ENCODE results near the gene SLC25A51. TPM values are rescaled to one million over a fixed set of nuclear protein-coding genes. Genes with fewer than 3 reads are reported as not detected.

SLC25A51 gene
- total and polyA plus RNA-seq, 2 donors from 2014 or later, result 10.7 to 25.5 TPM

GRCh38 chr9:37919956-37920335 is 16.0 kb upstream of the SLC25A51 start:
- peak in 1 of 5 donors; percentile 39 for DNase-seq
- H3K36me3 ChIP-seq (ENCODE audit: control insufficient read depth in 2 of 3, insufficient read depth in 3 of 3, low read length in 3 of 3), result peaks cover 0 to 4% (median 2%) of the 10 kb centered on the region in 3 donors
- H3K27me3 ChIP-seq (ENCODE audit: control insufficient read depth, insufficient read depth, low read length), result no peaks in the 10 kb centered on the region
- peaks cover 0 to 19% (median 7%) of the 10 kb centered on the region in 3 donors for H3K4me1 ChIP-seq (ENCODE audit: control insufficient read depth in 2 of 3, insufficient read depth in 2 of 3, low read depth in 1 of 3, low read length in 3 of 3)
- intact Hi-C loops (cut with DNase I), result loop anchor here (10.0 kb wide), 2 partner anchors 65 to 445 kb away; no protein-coding TSS in a partner anchor
- H3K9me3 ChIP-seq (ENCODE audit: control insufficient read depth in 2 of 3, insufficient read depth in 1 of 3, low read length in 3 of 3), result no peaks in the 10 kb centered on the region
- H3K9ac ChIP-seq (ENCODE audit: low read length in 3 of 3), result no peak overlapping the region
- H3K4me3 ChIP-seq (ENCODE audit: low read length in 3 of 3), result no peak overlapping the region
- no peak overlapping the region for H3K27ac ChIP-seq (ENCODE audit: low read depth in 2 of 2, low read length in 2 of 2)
- FAIRE-seq, result no peak
- TF ChIP-seq, protein P1, sequence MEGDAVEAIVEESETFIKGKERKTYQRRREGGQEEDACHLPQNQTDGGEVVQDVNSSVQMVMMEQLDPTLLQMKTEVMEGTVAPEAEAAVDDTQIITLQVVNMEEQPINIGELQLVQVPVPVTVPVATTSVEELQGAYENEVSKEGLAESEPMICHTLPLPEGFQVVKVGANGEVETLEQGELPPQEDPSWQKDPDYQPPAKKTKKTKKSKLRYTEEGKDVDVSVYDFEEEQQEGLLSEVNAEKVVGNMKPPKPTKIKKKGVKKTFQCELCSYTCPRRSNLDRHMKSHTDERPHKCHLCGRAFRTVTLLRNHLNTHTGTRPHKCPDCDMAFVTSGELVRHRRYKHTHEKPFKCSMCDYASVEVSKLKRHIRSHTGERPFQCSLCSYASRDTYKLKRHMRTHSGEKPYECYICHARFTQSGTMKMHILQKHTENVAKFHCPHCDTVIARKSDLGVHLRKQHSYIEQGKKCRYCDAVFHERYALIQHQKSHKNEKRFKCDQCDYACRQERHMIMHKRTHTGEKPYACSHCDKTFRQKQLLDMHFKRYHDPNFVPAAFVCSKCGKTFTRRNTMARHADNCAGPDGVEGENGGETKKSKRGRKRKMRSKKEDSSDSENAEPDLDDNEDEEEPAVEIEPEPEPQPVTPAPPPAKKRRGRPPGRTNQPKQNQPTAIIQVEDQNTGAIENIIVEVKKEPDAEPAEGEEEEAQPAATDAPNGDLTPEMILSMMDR (IDR thresholded peaks at IDR 0.05; ENCODE audit: borderline replicate concordance, extremely low read depth, insufficient read depth), result no peak

GRCh38 chr9:37919246-37919955 is 15.5 kb upstream of the SLC25A51 start:
- Histone ChIP-seq H3K27me3 (ENCODE audit: control insufficient read depth, insufficient read depth, low read length) (no peaks in the 10 kb centered on the region), H3K4me3 (ENCODE audit: low read length in 3 of 3) (no peak overlapping the region), H3K36me3 (ENCODE audit: control insufficient read depth in 2 of 3, insufficient read depth in 3 of 3, low read length in 3 of 3) (peaks cover 0 to 4% (median 2%) of the 10 kb centered on the region in 3 donors), H3K9me3 (ENCODE audit: control insufficient read depth in 2 of 3, insufficient read depth in 1 of 3, low read length in 3 of 3) (no peaks in the 10 kb centered on the region), H3K4me1 (ENCODE audit: control insufficient read depth in 2 of 3, insufficient read depth in 2 of 3, low read depth in 1 of 3, low read length in 3 of 3) (peaks cover 0 to 21% (median 7%) of the 10 kb centered on the region in 3 donors), H3K9ac (ENCODE audit: low read length in 3 of 3) (no peak overlapping the region), H3K27ac (ENCODE audit: low read depth in 2 of 2, low read length in 2 of 2) (no peak overlapping the region)
- peak in 1 of 5 donors; percentile 34 for DNase-seq
- intact Hi-C loops (cut with DNase I), result loop anchor here (10.0 kb wide), 2 partner anchors 65 to 445 kb away; no protein-coding TSS in a partner anchor
- TF ChIP-seq, protein P1 (IDR thresholded peaks at IDR 0.05; ENCODE audit: borderline replicate concordance, extremely low read depth, insufficient read depth), result no peak
- no peak for FAIRE-seq

DNA sequence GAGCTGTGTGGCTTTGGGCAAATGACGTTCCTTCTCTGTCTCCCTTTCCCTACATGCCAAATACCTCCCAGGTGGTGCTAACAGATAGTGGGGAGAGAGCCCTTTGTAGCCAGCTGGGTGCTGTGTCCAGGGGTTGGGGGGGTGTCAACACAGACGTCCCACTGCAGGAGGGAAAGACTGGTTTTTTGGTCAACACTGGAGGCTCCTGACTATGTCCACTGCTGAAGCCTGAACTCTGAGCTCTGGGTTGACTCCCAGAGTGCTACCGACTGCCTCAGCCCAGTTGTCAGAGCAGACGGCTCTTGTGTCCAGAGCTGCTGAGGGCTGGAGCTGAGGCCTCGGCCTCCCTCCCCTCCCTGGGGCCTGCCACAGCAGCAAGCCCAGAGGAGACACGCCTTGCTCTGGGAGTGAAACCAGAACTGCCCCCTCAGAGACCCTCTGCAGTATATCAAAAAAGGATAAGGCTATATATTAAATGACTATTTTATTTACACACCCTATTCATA is 14.8 kb upstream of the SLC25A51 start:
- TF ChIP-seq, protein P1 (IDR thresholded peaks at IDR 0.05; ENCODE audit: borderline replicate concordance, extremely low read depth, insufficient read depth), result no peak
- peaks cover 0 to 28% (median 13%) of the 10 kb centered on the region in 3 donors for H3K4me1 ChIP-seq (ENCODE audit: control insufficient read depth in 2 of 3, insufficient read depth in 2 of 3, low read depth in 1 of 3, low read length in 3 of 3)
- DNase-seq, result peak in 2 of 5 donors; percentile 30 to 59
- no peak overlapping the region for H3K27ac ChIP-seq (ENCODE audit: low read depth in 2 of 2, low read length in 2 of 2)
- no peak overlapping the region for H3K4me3 ChIP-seq (ENCODE audit: low read length in 3 of 3)
- no peaks in the 10 kb centered on the region for H3K27me3 ChIP-seq (ENCODE audit: control insufficient read depth, insufficient read depth, low read length)
- peaks cover 0 to 4% (median 2%) of the 10 kb centered on the region in 3 donors for H3K36me3 ChIP-seq (ENCODE audit: control insufficient read depth in 2 of 3, insufficient read depth in 3 of 3, low read length in 3 of 3)
- intact Hi-C loops (cut with DNase I), result loop anchor here (10.0 kb wide), 2 partner anchors 66 to 446 kb away; no protein-coding TSS in a partner anchor
- no peak overlapping the region for H3K9ac ChIP-seq (ENCODE audit: low read length in 3 of 3)
- no peaks in the 10 kb centered on the region for H3K9me3 ChIP-seq (ENCODE audit: control insufficient read depth in 2 of 3, insufficient read depth in 1 of 3, low read length in 3 of 3)
- no peak for FAIRE-seq

All from kidney (tissue), 14 donors.